HepG2 (cell line): ENCODE results near the gene DNAJB6. TPM values are rescaled to one million over a fixed set of nuclear protein-coding genes. Genes with fewer than 3 reads are reported as not detected.

Source experiments
- ATAC-seq: fragments of 200-7000 bp; cut with Tn5 transposase; 3 replicates; pipeline ENCODE4 v1.9.1; 2020; ENCODE audit warnings: mild to moderate bottlenecking, moderate library complexity
- BruUV-seq: library from RNA; stranded (reverse); fragments of 400-500 nt; replicated peaks from 2 replicates; lab custom pipeline; 2021; lab: Mats Ljungman, UMichigan
- CTCF ChIA-PET: fragments of 300-600 bp; formaldehyde crosslinking; extraction: SDS; loops from one replicate; lab custom pipeline; 2021; ENCODE audit warnings: low total read pairs, inconsistent platforms, low intra/inter-chr PET ratio; lab: Yijun Ruan, JAX
- POLR2A ChIA-PET: fragments of 350-600 bp; sonication (Branson Sonifier 250); formaldehyde crosslinking; loops from one replicate; lab custom pipeline; 2020; ENCODE audit warnings: antibody characterized with exemption, inconsistent platforms; lab: Yijun Ruan, JAX
- DNase-seq: peaks from one replicate; pipeline ENCODE4 v3.0.0-alpha.2; 2015; ENCODE audit warnings: low spot score
- FAIRE-seq: peaks from 3 replicates; lab custom pipeline; 2011; peaks lifted over from hg19 to GRCh38; lab: Jason Lieb, UNC
- H2AFZ ChIP-seq: one replicate; pipeline ENCODE4 v1.6.1; 2011; ENCODE audit warnings: low read length, inconsistent platforms
- H3K27ac ChIP-seq: fragments of 300-600 bp; 3 replicates; pipeline ENCODE4 v1.8.0; 2011; ENCODE audit warnings: mixed run types, mild to moderate bottlenecking, mixed read lengths, low read length, inconsistent platforms; ENCODE audit not compliant: insufficient read depth; ENCODE audit errors: extremely low read length
- H3K27me3 ChIP-seq, 2 experiments: fragments of 200-600 bp in 1 of 2; 2 replicates in 1 of 2; 3 replicates in 1 of 2; pipeline versions ENCODE4 v1.6.0 to v1.8.0; 2011; ENCODE audit warnings: low read length in 2 of 2, mild to moderate bottlenecking in 2 of 2, moderate library complexity in 2 of 2, inconsistent platforms in 1 of 2; ENCODE audit not compliant: insufficient read depth in 2 of 2, control insufficient read depth in 1 of 2
- H3K36me3 ChIP-seq, 2 experiments: fragments of 200-600 bp in 1 of 2; replicated peaks in 1 of 2; 2 replicates in 1 of 2; 3 replicates in 1 of 2; pipeline versions ENCODE4 v1.5.1 to v1.8.0; 2011; ENCODE audit warnings: low read length in 2 of 2, inconsistent platforms in 1 of 2; ENCODE audit not compliant: insufficient read depth in 2 of 2, control insufficient read depth in 1 of 2
- H3K4me1 ChIP-seq: 2 replicates; pipeline ENCODE4 v1.5.1; 2012; ENCODE audit warnings: low read length, inconsistent platforms; ENCODE audit not compliant: insufficient read depth
- H3K4me2 ChIP-seq: 2 replicates; pipeline ENCODE4 v1.6.0; 2011; ENCODE audit warnings: low read depth, low read length, inconsistent platforms
- H3K4me3 ChIP-seq, 3 experiments: fragments of 200-600 bp in 1 of 3; sonication (generic), shearing (Covaris generic) in 1 of 3; replicated peaks in 1 of 3; 2 replicates each; pipeline ENCODE4 v1.5.1; 2011 to 2016; ENCODE audit warnings: low read length in 3 of 3, inconsistent platforms in 2 of 3, low read depth in 2 of 3, mild to moderate bottlenecking in 2 of 3, control low read depth in 1 of 3, mixed read lengths in 1 of 3; ENCODE audit not compliant: insufficient read depth in 1 of 3
- H3K79me2 ChIP-seq: one replicate; pipeline ENCODE4 v1.6.1; 2011; ENCODE audit warnings: low read length, inconsistent platforms; ENCODE audit not compliant: insufficient read depth
- H3K9ac ChIP-seq: 2 replicates; pipeline ENCODE4 v1.6.0; 2011; ENCODE audit warnings: mild to moderate bottlenecking, low read depth, low read length, inconsistent platforms; ENCODE audit not compliant: insufficient read depth
- H3K9me3 ChIP-seq: 2 replicates; pipeline ENCODE4 v1.5.1; 2012; ENCODE audit warnings: mild to moderate bottlenecking, low read length
- H4K20me1 ChIP-seq: 2 replicates; pipeline ENCODE4 v1.6.0; 2011; ENCODE audit warnings: inconsistent platforms, mild to moderate bottlenecking, low read length, moderate library complexity; ENCODE audit not compliant: insufficient read depth
- ATF7 ChIP-seq, 2 experiments: fragments of 450-650 bp in 1 of 2; sonication (generic) in 1 of 2; formaldehyde crosslinking in 1 of 2; IDR thresholded peaks; 2 replicates each; pipeline versions ENCODE4 v1.4.0 to v1.6.1; 2016 to 2020; ENCODE audit warnings: antibody characterized with exemption in 1 of 2, mild to moderate bottlenecking in 1 of 2, missing genetic modification reagents in 1 of 2
- CERS6 ChIP-seq: sonication (generic); formaldehyde crosslinking; IDR thresholded peaks from 2 replicates; pipeline ENCODE4 v1.5.0; 2020; ENCODE audit warnings: missing genetic modification reagents
- CREB1 ChIP-seq, 2 experiments: fragments of 450-650 bp in 1 of 2; IDR thresholded peaks; 2 replicates each; pipeline ENCODE4 v1.6.1; 2016 to 2017; ENCODE audit warnings: control low read depth in 1 of 2, mild to moderate bottlenecking in 1 of 2, missing compliant biosample characterization in 1 of 2, missing genetic modification characterization in 1 of 2
- FOXA3 ChIP-seq: IDR thresholded peaks from 2 replicates; pipeline ENCODE4 v1.6.1; 2016; ENCODE audit warnings: missing genetic modification reagents, missing compliant biosample characterization
- GTF2F1 ChIP-seq: fragments of 150-350 bp; IDR thresholded peaks from 2 replicates; pipeline ENCODE4 v1.6.1; 2014; ENCODE audit warnings: low read length
- HDAC1 ChIP-seq: sonication (generic); formaldehyde crosslinking; IDR thresholded peaks from 2 replicates; pipeline ENCODE4 v1.5.1; 2020; ENCODE audit warnings: mild to moderate bottlenecking, missing genetic modification reagents
- HNF4A ChIP-seq: sonication (generic); formaldehyde crosslinking; IDR thresholded peaks from 2 replicates; pipeline ENCODE4 v1.4.0; 2020; ENCODE audit warnings: missing genetic modification reagents
- MEIS2 ChIP-seq: sonication (generic); formaldehyde crosslinking; IDR thresholded peaks from 2 replicates; pipeline ENCODE4 v1.9.0; 2021; ENCODE audit warnings: mild to moderate bottlenecking, missing genetic modification reagents
- PCBP2 ChIP-seq: fragments of 200-400 bp; formaldehyde crosslinking; optimal IDR thresholded peaks from 2 replicates; pipeline ENCODE3; 2018; ENCODE audit warnings: low read length, low read depth; ENCODE audit not compliant: poor library complexity, severe bottlenecking
- RBAK ChIP-seq: sonication (generic); formaldehyde crosslinking; IDR thresholded peaks from 2 replicates; pipeline ENCODE4 v1.5.1; 2020; ENCODE audit warnings: mild to moderate bottlenecking, missing genetic modification reagents
- RFX3 ChIP-seq: IDR thresholded peaks from 2 replicates; pipeline ENCODE4 v1.6.1; 2016; ENCODE audit warnings: missing biosample characterization, missing genetic modification reagents
- RXRA ChIP-seq: sonication (generic); formaldehyde crosslinking; IDR thresholded peaks from 2 replicates; pipeline ENCODE4 v1.5.1; 2020; ENCODE audit warnings: missing genetic modification reagents
- ZBTB34 ChIP-seq: sonication (generic); formaldehyde crosslinking; IDR thresholded peaks from 2 replicates; pipeline ENCODE4 v1.8.0; 2022; ENCODE audit warnings: mild to moderate bottlenecking, missing genetic modification reagents
- ZNF260 ChIP-seq: sonication (generic); formaldehyde crosslinking; IDR thresholded peaks from 2 replicates; pipeline ENCODE4 v1.4.0; 2020; ENCODE audit warnings: missing genetic modification reagents, low read depth, mild to moderate bottlenecking, borderline replicate concordance
- ZNF639 ChIP-seq: conservative IDR thresholded peaks from 2 replicates; pipeline ENCODE4 v1.6.1; 2018; ENCODE audit warnings: missing genetic modification reagents
- WGBS: methylation state at CpG from one replicate; pipeline ENCODE4 v1.1.6; 2017; ENCODE audit warnings: low lambda C conversion rate; 5-methylcytosine and 5-hydroxymethylcytosine counted together
- in situ Hi-C: cut with HindIII; loops from 2 replicates; pipeline ENCODE4 v1.10.0; 2017; ENCODE audit warnings: low pct_unique_long_range_greater_than_20kb; ENCODE audit not compliant: extremely low pct_ligation_motif_present
- intact Hi-C: fragments of 100-400 bp; cut with micrococcal nuclease; formaldehyde crosslinking; loops from one replicate; pipeline ENCODE4 v1.10.0; 2022; ENCODE audit not compliant: unreplicated experiment
- polyA plus RNA-seq, 8 experiments: library from polyadenylated mRNA; depleted of rRNA in 3 of 8; stranded (reverse) in 7 of 8; unstranded in 1 of 8; fragments of >200 nt; fragmentation: Illumina TruSeq in 4 of 8; extraction: Trizol in 4 of 8; gene quantifications; 2 replicates each; pipeline versions ENCODE4 v1.2.1 to v1.2.3, GENCODE V29; 2011 to 2016; ENCODE audit warnings: low read depth in 4 of 8, missing spikeins in 1 of 8, mixed read lengths in 1 of 8; ENCODE audit not compliant: insufficient read depth in 1 of 8
- total RNA-seq, 5 experiments: library from RNA; depleted of rRNA; stranded (reverse); fragments of >200 nt; fragmentation: Illumina TruSeq; extraction: Trizol; gene quantifications; 2 replicates each; pipeline ENCODE4 v1.2.3, GENCODE V29; 2016; ENCODE audit warnings: low read depth in 1 of 5

The DNAJB6 gene
- total and polyA plus RNA-seq, 2 of the 13 experiments (the other 11 are each of a cell fraction or from before 2014, with no cell fraction given), result 29.9 to 53.9 TPM

- ChIA-PET CTCF (no interaction called here), POLR2A (no interaction called here)
- in situ Hi-C loops (no loop called here), intact Hi-C loops (no loop called here)
- ATAC-seq, result no peak
- H2AFZ ChIP-seq, result no peak overlapping the region
- FAIRE-seq, result no peak
- no peak overlapping the region for H3K9ac ChIP-seq
- TF ChIP-seq ZNF639 (CRISPR knock-in tag), result no peak
- TF ChIP-seq GTF2F1, result no peak
- no peaks in the 10 kb centered on the region for H3K79me2 ChIP-seq
- WGBS, result 67% methylated on average over 4 of the region's 12 CpGs
- H4K20me1 ChIP-seq, result no peaks in the 10 kb centered on the region
- DNase-seq, result no peak
- no peaks in the 10 kb centered on the region for H3K9me3 ChIP-seq
- H3K4me1 ChIP-seq, result peaks cover 61% of the 10 kb centered on the region
- H3K27ac ChIP-seq, result no peak overlapping the region
- no TSS peak for BruUV-seq
- no peak overlapping the region for H3K4me2 ChIP-seq
- H3K27me3 ChIP-seq, result peaks cover 0 to 7% of the 10 kb centered on the region in 2 experiments; a peak in 2 of 5 replicates
- H3K36me3 ChIP-seq, result no peaks in the 10 kb centered on the region
- H3K4me3 ChIP-seq, result no peak overlapping the region
These were observed 41.5 kb upstream of the DNAJB6 start for GRCh38 chr7:157295338-157295737.

- Histone ChIP-seq H3K4me3 (peak overlapping the region in 1 of 3 experiments; percentile 18; a peak in 2 of 6 replicates), H3K27me3 (peaks cover 4 to 16% of the 10 kb centered on the region in 2 experiments; a peak in 2 of 5 replicates), H3K27ac (no peak overlapping the region), H4K20me1 (no peaks in the 10 kb centered on the region), H2AFZ (no peak overlapping the region), H3K9me3 (no peaks in the 10 kb centered on the region), H3K9ac (no peak overlapping the region), H3K36me3 (no peaks in the 10 kb centered on the region), H3K4me1 (peaks cover 68% of the 10 kb centered on the region), H3K79me2 (no peaks in the 10 kb centered on the region), H3K4me2 (peak overlapping the region; percentile 64)
- ATAC-seq (no peak), DNase-seq (no peak), FAIRE-seq (peak; percentile 65)
- WGBS, result 1% methylated on average over 5 of the region's 13 CpGs
- BruUV-seq, result no TSS peak
- in situ Hi-C loops, result no loop called here
- ChIA-PET CTCF (no interaction called here), POLR2A (no interaction called here)
- intact Hi-C loops, result no loop called here
- no peak for TF ChIP-seq FOXA3
- TF ChIP-seq RFX3 (CRISPR knock-in tag), result no peak
- peak; percentile 22; the same call in 1 of the 2 replicates for TF ChIP-seq HNF4A (CRISPR knock-in tag)
- 0 out of 2 replicates have a peak, but pooled peaks have one; percentile 17 for TF ChIP-seq ZBTB34 (CRISPR knock-in tag)
- TF ChIP-seq CREB1 (IDR thresholded peaks at IDR 0.05), result no peak
- TF ChIP-seq CREB1 (CRISPR knock-in tag; IDR thresholded peaks at IDR 0.05), result no peak
- TF ChIP-seq RBAK, result no peak
- no peak for TF ChIP-seq MEIS2 (CRISPR knock-in tag)
- TF ChIP-seq ZNF260 (CRISPR knock-in tag), result no peak
- TF ChIP-seq RXRA (CRISPR knock-in tag), result peak; percentile 33; the same call in 1 of the 2 replicates
- 0 out of 2 replicates have a peak, but pooled peaks have one; percentile 29 for TF ChIP-seq HDAC1
- no peak for TF ChIP-seq CERS6
- TF ChIP-seq PCBP2, result no peak
- TF ChIP-seq ATF7 (IDR thresholded peaks at IDR 0.05), result no peak
- no peak for TF ChIP-seq ATF7 (CRISPR knock-in tag; IDR thresholded peaks at IDR 0.05)
These were observed 39.6 kb upstream of the DNAJB6 start for GRCh38 chr7:157297185-157297584.
